ENCODE results near the gene SNRPD1. TPM values are rescaled to one million over a fixed set of nuclear protein-coding genes. Genes with fewer than 3 reads are reported as not detected.
A peak's percentile ranks its signal among the peaks of the same experiment; 100 is the strongest.

The SNRPD1 gene
- total and polyA plus RNA-seq, 2 donors from 2014 or later = 43.1 to 63.6 TPM

DNA sequence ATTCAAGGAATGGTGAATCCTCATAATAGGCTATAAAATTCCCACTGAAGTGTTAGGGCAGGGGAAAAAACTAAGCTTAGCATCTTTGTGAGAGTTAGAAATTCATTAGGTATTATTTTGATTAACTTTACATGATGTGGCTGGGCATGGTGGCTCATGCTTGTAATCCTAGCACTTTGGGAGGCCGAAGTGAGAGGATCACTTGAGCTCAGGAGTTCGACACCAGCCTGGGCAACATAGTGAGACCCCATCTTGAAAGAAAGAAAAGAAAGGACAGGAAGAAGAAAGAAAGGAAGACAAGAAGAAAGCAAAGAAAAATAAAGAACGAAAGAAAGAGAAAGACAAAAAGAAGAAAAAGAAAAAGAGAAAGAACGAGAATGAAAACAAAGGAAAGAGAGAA is 40.0 kb downstream of the SNRPD1 start:
- H3K4me3 ChIP-seq (ENCODE audit: low read length in 3 of 3) = no peak overlapping the region
- no peak overlapping the region for H3K27ac ChIP-seq (ENCODE audit: low read depth in 2 of 2, low read length in 2 of 2)
- H3K4me1 ChIP-seq (ENCODE audit: control insufficient read depth in 2 of 3, insufficient read depth in 2 of 3, low read depth in 1 of 3, low read length in 3 of 3) = no peaks in the 10 kb centered on the region
- TF ChIP-seq, protein P1, sequence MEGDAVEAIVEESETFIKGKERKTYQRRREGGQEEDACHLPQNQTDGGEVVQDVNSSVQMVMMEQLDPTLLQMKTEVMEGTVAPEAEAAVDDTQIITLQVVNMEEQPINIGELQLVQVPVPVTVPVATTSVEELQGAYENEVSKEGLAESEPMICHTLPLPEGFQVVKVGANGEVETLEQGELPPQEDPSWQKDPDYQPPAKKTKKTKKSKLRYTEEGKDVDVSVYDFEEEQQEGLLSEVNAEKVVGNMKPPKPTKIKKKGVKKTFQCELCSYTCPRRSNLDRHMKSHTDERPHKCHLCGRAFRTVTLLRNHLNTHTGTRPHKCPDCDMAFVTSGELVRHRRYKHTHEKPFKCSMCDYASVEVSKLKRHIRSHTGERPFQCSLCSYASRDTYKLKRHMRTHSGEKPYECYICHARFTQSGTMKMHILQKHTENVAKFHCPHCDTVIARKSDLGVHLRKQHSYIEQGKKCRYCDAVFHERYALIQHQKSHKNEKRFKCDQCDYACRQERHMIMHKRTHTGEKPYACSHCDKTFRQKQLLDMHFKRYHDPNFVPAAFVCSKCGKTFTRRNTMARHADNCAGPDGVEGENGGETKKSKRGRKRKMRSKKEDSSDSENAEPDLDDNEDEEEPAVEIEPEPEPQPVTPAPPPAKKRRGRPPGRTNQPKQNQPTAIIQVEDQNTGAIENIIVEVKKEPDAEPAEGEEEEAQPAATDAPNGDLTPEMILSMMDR (IDR thresholded peaks at IDR 0.05; ENCODE audit: borderline replicate concordance, extremely low read depth, insufficient read depth) = no peak
- FAIRE-seq = no peak
- no peaks in the 10 kb centered on the region for H3K36me3 ChIP-seq (ENCODE audit: control insufficient read depth in 2 of 3, insufficient read depth in 3 of 3, low read length in 3 of 3)
- H3K9me3 ChIP-seq (ENCODE audit: control insufficient read depth in 2 of 3, insufficient read depth in 1 of 3, low read length in 3 of 3) = no peaks in the 10 kb centered on the region
- H3K27me3 ChIP-seq (ENCODE audit: control insufficient read depth, insufficient read depth, low read length) = no peaks in the 10 kb centered on the region
- H3K9ac ChIP-seq (ENCODE audit: low read length in 3 of 3) = no peak overlapping the region
- no peak for DNase-seq
- intact Hi-C loops (cut with DNase I) = no loop called here

DNA sequence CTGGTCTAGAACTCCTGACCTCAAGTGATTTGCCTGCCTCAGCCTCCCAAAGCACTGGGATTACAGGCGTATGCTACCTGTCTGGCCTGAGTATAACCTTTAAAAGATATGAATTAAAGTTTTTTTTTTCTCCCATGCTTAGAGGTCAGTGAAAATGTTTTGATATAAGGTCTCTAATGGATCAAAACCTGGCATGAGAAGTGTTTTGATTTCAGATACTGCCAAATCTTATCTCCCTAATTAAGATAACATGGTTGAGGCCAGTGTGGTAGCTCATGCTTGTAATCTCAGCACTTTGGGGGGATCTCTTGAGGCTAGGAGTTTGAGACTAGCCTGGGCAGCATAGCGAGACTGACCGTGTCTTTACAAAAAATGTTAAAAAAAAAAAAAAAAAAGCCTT is 41.2 kb downstream of the SNRPD1 start:
- Histone ChIP-seq H3K27ac (ENCODE audit: low read depth in 2 of 2, low read length in 2 of 2) (no peak overlapping the region), H3K4me3 (ENCODE audit: low read length in 3 of 3) (no peak overlapping the region), H3K27me3 (ENCODE audit: control insufficient read depth, insufficient read depth, low read length) (no peaks in the 10 kb centered on the region), H3K4me1 (ENCODE audit: control insufficient read depth in 2 of 3, insufficient read depth in 2 of 3, low read depth in 1 of 3, low read length in 3 of 3) (no peaks in the 10 kb centered on the region), H3K9ac (ENCODE audit: low read length in 3 of 3) (no peak overlapping the region), H3K9me3 (ENCODE audit: control insufficient read depth in 2 of 3, insufficient read depth in 1 of 3, low read length in 3 of 3) (no peaks in the 10 kb centered on the region), H3K36me3 (ENCODE audit: control insufficient read depth in 2 of 3, insufficient read depth in 3 of 3, low read length in 3 of 3) (no peaks in the 10 kb centered on the region)
- DNase-seq = no peak
- TF ChIP-seq, protein P1 (IDR thresholded peaks at IDR 0.05; ENCODE audit: borderline replicate concordance, extremely low read depth, insufficient read depth) = no peak
- intact Hi-C loops (cut with DNase I) = no loop called here
- FAIRE-seq = no peak

DNA sequence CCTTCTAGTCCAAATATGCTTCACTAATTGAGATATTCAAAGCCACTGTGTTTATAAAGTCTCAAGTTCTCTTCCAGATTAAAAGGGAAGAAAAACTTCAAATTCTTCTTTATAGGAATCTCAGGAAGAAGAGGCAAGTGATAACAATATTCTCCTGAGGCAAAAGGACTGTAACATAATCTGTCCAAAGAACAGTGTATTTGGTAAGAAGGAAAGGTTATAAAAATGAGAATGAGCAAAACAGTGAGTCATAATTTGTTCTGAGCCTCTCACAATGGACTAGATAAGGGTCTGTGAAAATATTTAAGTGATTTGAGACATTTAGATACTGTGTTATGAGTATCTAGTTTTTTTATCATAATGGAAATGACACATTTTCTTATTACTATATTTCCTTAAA is 44.3 kb downstream of the SNRPD1 start:
- DNase-seq (no peak), FAIRE-seq (peak; percentile 15)
- Histone ChIP-seq H3K4me1 (ENCODE audit: control insufficient read depth in 2 of 3, insufficient read depth in 2 of 3, low read depth in 1 of 3, low read length in 3 of 3) (no peaks in the 10 kb centered on the region), H3K9me3 (ENCODE audit: control insufficient read depth in 2 of 3, insufficient read depth in 1 of 3, low read length in 3 of 3) (no peaks in the 10 kb centered on the region), H3K27me3 (ENCODE audit: control insufficient read depth, insufficient read depth, low read length) (no peaks in the 10 kb centered on the region), H3K27ac (ENCODE audit: low read depth in 2 of 2, low read length in 2 of 2) (no peak overlapping the region), H3K4me3 (ENCODE audit: low read length in 3 of 3) (no peak overlapping the region), H3K9ac (ENCODE audit: low read length in 3 of 3) (no peak overlapping the region), H3K36me3 (ENCODE audit: control insufficient read depth in 2 of 3, insufficient read depth in 3 of 3, low read length in 3 of 3) (no peaks in the 10 kb centered on the region)
- intact Hi-C loops (cut with DNase I) = no loop called here
- TF ChIP-seq, protein P1 (IDR thresholded peaks at IDR 0.05; ENCODE audit: borderline replicate concordance, extremely low read depth, insufficient read depth) = no peak

DNA sequence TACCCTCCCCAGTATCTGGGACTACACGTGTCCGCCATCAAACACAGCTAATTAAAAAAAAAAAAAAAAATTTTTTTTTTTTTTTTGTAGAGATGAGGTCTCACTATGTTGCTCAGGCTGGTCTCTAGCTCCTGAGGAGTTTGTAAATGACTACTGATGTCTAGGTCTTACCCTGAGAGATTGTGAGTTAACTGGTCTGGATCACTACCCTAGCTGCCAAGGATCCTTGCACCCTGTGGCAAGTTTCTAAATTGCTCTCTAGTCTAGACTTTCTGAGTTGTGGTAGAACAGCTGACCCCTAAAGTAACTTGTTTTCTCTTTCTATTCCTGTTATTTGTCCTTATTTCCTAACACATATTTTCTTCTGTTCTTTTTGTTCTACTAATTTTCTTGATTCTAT is 48.0 kb downstream of the SNRPD1 start:
- no peak for FAIRE-seq

More for the DNA sequence above, 48.0 kb downstream of the SNRPD1 start:
- H3K27me3 ChIP-seq (ENCODE audit: control insufficient read depth, insufficient read depth, low read length) = no peaks in the 10 kb centered on the region
- H3K9ac ChIP-seq (ENCODE audit: low read length in 3 of 3) = no peak overlapping the region
- intact Hi-C loops (cut with DNase I) = no loop called here
- TF ChIP-seq, protein P1 (IDR thresholded peaks at IDR 0.05; ENCODE audit: borderline replicate concordance, extremely low read depth, insufficient read depth) = no peak
- no peaks in the 10 kb centered on the region for H3K36me3 ChIP-seq (ENCODE audit: control insufficient read depth in 2 of 3, insufficient read depth in 3 of 3, low read length in 3 of 3)
- DNase-seq = no peak
- no peak overlapping the region for H3K4me3 ChIP-seq (ENCODE audit: low read length in 3 of 3)
- H3K9me3 ChIP-seq (ENCODE audit: control insufficient read depth in 2 of 3, insufficient read depth in 1 of 3, low read length in 3 of 3) = no peaks in the 10 kb centered on the region
- H3K27ac ChIP-seq (ENCODE audit: low read depth in 2 of 2, low read length in 2 of 2) = no peak overlapping the region
- no peaks in the 10 kb centered on the region for H3K4me1 ChIP-seq (ENCODE audit: control insufficient read depth in 2 of 3, insufficient read depth in 2 of 3, low read depth in 1 of 3, low read length in 3 of 3)
